NAMALWA (cell line): Measurements from ENCODE around the gene PCED1B.
A peak's percentile ranks its signal among the peaks of the same experiment; 100 is the strongest.
"Not testable (repeated sequence)": the region's sequence is repeated elsewhere in the genome, so short reads cannot be mapped to it uniquely, and the experiment has no call there.

Experiments used
- DNase-seq: peaks from one replicate; pipeline ENCODE4 v3.0.0-alpha.2; 2015; ENCODE audit warnings: low spot score

Gene PCED1B, protein sequence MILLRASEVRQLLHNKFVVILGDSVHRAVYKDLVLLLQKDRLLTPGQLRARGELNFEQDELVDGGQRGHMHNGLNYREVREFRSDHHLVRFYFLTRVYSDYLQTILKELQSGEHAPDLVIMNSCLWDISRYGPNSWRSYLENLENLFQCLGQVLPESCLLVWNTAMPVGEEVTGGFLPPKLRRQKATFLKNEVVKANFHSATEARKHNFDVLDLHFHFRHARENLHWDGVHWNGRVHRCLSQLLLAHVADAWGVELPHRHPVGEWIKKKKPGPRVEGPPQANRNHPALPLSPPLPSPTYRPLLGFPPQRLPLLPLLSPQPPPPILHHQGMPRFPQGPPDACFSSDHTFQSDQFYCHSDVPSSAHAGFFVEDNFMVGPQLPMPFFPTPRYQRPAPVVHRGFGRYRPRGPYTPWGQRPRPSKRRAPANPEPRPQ

DNA sequence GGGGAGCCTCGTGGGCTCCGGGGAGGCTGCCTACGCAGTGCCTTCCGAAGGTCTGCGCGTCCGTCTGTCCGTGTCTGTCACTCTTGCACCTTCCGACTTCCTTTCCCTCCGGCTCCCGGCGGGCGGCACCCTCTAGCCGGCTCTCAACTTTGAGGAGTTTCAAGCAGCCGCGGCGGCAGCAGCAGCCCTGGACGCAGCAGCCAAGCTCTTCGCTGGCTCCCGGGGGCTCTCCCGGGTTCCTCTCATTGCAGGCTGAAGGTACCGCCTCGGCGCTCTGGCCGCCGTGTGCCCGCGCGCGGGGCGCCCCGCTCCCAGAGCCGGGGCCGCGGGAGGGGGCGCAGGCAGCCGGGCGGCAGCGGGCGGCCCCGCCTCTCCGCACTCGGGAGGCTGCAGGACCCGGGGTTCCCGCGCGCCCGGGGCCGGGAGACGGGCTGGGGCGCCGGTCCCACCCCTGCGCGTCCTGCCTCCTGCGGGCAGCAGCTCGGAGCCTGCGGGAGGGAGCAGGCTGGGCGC, at the start of gene PCED1B, which contains the start of gene AMIGO2:
TSS of gene PCED1B (plus strand) at position 154 of the 513 bp plus-strand sequence. CDS start 155,443 bp downstream, outside the sequence.
TSS of gene AMIGO2 (minus strand) at position 492 of the 513 bp plus-strand sequence. CDS start 957 bp downstream, outside the sequence.
- DNase-seq = no peak

DNA sequence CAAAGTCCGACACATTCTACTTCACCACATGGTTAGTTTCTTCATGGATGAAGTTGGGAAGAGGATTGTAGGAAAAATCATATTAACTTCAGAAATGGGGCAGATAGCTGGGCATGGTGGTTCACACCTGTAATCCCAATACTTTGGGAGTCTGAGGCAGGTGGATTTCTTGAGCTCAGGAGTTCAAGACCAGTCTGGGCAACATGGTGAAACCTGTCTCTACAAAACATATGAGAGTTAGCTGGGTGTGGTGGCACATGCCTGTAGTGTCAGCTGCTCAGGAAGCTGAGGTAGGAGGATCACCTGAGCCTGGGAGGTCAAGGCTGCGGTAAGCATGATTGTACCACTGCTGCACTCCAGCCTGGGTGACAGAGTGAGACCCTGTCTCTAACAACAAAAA, 49.5 kb upstream of the PCED1B start:
- DNase-seq = no peak

DNA sequence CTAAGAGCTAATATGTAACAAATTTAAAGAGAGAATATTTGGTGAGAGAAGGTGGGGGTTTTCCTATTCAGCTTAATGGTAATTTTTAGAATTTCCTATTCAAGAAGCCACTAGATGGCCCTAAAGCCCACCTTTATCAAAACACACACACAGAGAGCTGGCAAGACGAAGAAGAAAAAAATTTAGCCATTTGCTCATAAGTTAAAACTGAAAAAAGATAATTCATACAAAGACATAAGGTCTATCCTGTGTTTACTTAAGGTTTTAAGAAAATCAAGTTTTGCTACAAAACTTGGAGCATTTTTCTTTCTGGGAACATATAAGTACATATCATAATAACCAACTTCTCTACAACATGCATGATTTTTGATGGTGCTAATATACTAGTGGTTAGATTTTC, 46.8 kb upstream of the PCED1B start:
- DNase-seq = peak; percentile 59

DNA sequence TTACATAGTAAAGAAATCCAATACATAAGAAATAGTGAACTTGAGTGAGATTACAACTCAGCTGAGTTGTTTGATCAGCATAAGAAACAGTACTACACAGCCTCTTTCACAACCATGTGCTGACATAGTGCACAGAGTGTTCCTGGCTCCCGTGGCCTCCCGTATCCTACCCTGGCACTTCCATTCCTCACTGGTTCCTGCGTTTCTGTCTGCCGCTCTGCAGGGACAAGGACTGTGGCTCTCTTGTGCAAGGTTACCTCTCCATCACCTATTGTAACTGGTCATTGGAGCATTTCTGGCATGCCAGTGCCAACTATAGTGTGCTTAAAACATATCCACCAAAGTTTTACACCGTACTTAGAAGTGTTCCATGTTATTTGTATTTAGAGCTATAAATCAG, 46.3 kb upstream of the PCED1B start:
- DNase-seq = no peak

DNA sequence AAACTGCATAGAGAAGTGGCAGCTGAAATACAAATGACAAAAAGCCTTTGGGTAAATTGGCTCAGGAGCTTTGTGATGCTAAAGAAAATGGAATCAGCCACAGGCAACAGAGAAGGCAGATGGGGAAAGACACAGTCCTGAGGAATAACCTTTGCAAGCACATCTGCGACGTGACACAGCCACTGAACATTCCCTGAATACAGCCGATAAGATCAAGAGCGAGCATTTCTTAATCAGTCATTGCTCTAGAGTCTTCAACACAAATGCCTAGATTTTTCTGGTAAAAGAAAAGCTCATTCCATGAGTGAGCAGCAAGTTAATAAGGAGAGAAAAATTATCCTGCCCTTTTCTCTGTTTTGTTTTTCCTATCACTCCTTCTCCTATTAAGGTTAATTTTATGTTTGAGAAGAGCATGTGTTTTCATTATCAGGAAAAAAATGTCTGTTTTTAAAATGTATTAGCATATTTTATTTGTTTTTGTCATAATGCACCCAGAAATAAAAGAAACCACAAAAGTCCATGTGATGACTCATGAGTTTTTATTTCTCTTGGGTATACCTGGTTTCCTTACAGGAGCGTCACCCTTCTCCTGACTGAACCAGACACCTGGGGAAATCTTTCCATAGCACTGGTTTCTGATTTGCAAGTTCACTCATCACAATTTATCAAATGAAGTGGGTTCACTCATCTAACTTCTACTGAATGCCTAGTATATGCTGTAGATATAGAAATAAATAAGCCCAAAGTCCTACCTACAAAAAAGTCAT, 45.4 kb upstream of the PCED1B start:
- DNase-seq = no peak

DNA sequence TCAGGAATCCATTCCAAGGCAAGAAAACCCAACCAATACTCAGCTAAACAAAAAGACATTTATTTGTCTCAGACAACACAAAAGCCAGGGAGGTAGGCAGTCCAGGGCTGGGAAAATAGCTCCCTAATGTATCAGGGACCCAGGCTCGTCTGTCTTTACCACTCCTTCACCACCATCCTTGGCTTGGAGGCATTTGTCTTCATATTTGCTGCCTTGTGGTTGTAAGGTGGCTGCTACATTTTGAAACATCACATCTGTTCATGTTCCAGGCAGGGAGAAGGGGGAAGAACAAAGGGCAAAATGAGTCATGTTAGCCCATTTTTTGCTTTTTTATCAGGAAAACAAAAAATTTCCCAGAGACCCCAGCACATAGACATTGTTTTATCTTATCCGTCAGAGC, 44.8 kb upstream of the PCED1B start:
- DNase-seq = no peak

DNA sequence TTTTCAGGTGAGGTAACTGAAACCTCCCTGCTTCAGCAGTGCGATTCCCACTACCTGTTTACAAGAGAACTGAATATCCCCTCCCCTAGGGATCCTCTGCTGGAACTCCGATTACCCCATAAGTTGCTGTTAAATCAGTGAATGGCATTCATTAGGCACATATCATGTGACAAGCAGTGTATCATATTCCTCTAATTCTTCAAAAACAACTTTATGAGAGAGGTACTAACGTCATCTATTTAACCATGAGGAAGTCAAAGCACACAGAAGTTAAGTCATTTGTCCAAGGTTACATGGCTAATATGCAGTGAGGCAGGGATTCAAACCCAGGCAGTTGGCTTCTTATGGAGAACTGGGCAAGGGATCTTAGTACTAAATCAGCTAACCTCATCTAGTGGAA, 43.9 kb upstream of the PCED1B start:
- no peak for DNase-seq

DNA sequence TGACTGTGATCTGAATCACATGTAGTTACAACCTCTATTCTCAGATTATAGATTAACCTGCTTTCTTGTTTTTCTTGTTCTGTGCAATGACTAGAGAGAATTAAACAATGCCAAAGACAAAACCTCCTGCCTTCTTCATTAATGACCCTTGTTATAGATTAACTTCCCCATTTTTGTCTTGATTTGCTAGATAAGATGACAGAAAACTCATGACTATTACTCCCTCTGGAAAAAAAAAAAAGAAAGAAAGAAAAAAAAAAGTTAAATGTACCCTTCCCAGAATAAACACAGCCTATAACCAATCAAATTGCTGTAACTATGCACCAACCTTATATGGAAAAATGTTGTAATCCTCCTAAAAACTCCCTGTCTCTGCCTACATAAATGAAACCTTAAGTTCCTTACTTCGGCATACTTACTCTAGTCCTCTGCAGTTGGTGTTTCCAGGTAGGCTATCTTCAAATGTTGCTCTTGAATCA, 41.1 kb upstream of the PCED1B start:
- DNase-seq = no peak

DNA sequence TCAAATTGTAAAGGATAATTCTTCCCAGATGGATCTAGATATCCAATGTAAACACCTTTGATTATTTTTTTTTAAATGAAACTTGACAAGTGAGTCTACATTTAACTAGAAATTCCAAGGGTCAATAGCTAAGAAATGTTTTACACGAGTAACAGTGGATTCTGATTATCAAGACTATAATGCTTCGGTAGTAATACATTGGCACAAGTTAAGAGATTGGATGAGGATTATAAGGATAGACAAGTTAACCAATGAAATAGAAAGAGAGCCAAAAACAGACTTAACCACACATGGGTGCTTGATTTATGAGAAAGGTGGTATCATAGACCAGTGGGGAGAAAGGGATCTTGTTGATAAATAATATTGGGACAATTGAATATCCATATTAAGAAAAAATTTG, 40.3 kb upstream of the PCED1B start:
- DNase-seq = no peak

DNA sequence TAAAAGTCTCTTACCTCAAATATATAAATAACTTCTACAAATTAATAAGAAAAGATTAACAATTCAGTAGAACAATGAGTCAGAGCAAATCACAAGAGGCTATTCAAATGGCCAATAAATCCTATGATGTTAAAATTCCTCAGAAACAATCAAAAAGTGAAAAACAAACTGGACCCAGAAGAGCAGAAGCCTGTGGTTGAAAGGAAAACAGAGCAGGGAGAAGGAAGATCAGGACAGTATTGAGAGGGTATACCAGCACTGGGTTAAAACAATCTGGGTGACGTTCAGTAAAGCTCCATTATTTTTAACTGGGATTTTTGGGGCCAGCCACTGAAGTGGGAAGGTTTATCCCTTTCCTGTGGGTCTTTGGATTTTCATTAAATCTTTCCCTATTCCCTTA, 39.7 kb upstream of the PCED1B start:
- DNase-seq = no peak

DNA sequence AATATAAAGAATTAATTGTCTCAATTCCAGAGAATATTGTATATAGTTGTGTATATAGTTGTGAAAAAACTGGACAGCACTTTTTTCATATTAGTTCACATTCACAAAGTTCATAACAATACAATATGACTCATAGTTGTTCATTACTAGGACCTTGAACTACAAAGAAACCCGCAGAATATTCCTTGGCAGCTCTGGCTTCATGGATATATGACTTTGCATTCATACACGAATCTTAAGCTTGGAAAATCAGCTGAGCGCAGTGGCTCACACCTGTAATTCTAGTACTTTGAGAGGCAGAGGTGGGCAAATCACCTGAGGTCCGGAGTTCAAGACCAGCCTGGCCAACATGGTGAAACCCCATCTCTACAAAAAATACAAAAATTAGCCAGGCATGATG, 38.1 kb upstream of the PCED1B start:
- no peak for DNase-seq

DNA sequence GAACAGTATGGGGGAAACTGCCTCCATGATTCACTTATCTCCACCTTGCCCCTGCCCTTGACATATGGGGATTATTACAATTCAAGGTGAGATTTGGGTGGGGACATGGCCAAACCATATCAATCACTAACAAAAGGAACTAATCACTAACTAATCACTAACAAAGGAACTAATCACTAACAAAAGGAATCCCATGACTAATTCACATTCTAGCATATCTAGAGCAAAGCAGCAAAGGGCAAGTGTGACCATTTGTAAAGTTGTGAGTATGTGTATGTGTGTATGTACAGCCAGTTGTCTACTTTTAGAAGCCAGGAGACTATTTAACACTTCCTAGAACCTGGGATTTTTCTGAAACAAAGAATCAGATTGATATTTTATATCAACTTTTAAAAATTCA, 30.9 kb upstream of the PCED1B start:
- DNase-seq = no peak

DNA sequence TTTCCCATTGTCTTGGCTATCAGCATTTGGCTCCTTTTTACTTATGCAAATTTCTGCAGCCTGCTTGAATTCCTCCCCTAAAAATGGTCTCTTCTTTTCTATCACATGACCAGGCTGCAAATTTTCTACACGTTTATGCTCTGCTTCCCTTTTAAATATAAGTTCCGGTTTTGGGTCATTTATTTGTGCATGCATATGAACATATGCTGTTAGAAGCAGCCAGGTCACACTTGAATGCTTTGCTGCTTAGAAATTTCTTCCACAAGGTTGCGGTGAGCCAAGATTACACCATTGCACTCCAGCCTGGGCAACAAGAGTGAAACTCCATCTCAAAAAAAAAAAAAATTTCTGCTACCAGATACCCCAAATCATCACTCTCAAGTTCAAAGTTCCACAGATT, 28.1 kb upstream of the PCED1B start:
- peak; percentile 35 for DNase-seq

DNA sequence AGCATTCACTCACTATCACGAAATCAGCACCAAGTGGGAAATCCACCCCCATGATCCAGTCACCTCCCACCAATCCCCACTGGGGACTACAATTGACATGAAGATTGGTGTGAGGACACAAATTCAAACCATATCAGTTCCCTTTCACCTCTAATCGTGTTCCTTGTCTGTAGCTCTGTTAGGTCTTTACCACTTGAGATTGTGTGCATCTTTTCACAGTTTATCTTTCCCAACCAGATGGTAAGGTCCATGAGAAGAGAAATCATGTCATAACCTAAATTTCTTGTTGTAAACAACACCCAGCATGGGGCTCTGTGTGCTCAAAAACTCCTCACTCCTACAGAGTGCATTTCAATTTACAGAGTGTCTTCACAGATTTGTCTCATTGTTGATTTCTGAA, 27.1 kb upstream of the PCED1B start:
- no peak for DNase-seq

DNA sequence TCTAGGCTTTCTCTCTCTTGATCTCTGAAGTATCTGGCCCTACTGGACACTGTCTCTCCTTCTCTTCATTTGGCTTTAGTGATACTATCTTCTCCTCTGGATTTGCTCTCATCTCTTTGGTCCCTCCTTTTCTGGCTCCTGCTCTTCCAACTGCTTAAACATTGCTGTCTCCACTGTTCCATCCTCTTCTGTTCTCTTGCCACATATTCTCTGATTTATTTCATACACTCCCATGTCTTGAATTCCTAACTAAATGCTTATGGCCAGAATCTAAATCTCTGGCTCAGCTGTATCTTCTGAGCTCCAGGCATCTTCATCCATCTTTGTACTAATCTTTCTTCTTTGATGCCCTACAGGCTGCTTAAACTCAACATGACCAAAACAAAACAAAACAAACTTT, 25.5 kb upstream of the PCED1B start:
- no peak for DNase-seq

DNA sequence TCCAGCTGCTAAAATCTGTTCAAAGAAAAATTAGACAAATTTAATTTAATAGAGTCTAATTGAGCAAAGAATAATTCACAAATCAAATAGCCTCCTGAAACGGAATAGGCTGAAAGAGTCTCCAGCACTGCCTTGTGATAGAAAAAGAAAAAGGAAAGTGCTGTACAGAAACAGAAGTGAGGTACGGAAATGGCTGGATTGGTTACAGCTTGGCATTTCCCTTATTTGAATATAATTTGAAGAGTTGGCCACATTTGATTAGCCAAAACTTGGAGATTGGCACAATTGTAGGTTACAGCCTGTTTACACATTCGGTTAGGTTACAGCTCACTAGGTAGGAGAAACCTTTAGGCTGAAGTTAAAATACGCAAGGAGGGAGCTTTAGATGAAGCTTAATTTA, 24.8 kb upstream of the PCED1B start:
- DNase-seq = no peak

DNA sequence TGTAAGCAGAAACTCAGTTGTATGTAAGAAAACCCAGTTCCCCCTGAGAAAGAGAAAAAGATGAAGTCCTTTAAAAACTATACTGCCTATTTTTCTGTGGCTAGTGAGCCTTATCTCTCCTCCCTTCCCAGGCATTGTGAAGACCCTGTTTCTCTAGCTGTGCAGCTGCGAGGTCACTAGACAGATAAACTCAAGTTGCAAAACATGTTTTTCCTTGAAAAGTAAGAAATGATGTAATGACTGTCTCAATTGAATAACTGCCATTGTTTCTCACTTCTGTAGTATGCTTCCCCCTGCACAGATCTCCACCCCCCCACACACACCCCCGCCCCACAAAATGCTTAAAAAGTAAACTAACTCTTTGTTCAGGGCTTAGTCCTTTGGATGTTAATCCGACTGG, 23.6 kb upstream of the PCED1B start:
- not testable (repeated sequence) for DNase-seq

DNA sequence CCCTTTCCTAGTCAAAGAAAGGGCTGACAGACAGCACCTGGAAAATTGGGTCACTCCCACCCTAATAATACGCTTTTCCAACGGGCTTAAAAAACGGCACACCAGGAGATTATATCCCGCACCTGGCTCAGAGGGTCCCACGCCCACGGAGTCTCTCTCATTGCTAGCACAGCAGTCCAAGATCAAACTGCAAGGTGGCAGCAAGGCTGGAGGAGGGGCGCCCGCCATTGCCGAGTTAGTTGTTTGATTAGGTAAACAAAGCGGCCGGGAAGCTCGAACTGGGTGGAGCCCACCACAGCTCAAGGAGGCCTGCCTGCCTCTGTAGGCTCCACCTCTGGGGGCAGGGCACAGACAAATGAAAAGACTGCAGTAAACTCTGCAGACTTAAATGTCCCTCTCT, 22.5 kb upstream of the PCED1B start:
- DNase-seq = not testable (repeated sequence)

DNA sequence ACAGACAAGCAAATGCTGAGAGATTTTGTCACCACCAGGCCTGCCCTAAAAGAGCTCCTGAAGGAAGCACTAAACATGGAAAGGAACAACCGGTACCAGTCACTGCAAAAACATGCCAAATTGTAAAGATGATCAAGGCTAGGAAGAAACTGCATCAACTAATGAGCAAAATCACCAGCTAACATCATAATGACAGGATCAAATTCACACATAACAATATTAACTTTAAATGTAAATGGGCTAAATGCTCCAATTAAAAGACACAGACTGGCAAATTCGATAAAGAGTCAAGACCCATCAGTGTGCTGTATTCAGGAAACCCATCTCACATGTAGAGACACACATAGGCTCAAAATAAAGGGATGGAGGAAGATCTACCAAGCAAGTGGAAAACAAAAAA, 20.8 kb upstream of the PCED1B start:
- DNase-seq = not testable (repeated sequence)

DNA sequence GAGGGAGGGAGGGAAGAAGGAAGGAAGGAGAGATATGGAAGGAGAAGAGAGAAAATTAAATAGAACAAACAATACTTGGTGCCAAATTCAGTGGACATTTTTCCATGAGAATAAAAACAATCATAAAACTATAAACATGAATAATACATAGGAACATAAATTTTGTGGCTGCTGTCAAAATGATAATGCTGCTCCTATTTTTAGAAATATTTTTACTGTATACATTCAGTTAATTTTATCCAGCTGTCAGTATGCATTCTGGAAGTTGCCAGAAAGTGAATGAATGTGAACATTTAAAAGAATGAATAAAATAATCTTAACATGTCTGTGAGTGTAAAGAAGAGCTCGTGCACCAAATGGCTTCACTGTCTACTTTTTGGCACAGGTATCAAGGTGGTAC, 13.9 kb upstream of the PCED1B start:
- DNase-seq = no peak

DNA sequence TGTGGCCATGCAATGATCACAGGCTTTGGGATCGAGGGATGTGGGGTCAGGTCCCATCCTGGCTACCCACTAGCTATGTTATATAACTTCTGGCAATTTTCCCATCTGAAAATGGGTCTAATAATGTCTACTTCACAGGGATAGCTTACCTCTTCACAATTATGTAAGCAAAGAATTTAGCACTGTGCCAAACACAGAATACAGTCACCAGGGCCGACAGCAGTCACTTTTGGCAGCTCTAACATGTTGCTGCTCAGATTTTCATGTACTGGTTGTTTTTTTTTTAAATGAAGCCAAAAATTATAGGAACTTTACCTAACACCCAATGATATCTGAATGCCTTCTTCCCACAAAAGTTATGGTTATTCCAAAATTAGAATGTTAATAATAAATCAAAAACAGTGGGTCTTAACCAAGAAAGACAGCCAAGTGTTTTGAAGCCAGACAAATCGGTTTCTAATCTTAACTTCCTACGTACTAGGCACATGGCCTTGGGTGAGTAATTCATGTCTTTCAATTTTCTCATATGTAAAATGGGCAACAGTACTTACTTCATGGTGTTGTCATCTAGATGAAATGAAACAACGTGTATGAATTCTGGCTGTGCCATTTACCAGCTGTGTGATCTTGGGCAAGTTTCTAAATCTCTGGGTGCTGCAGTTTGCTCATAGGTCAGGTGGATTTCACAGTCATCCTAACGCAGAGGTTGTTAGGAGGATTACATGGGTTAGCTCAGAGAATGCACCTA, 13.0 kb upstream of the PCED1B start:
- DNase-seq = no peak

DNA sequence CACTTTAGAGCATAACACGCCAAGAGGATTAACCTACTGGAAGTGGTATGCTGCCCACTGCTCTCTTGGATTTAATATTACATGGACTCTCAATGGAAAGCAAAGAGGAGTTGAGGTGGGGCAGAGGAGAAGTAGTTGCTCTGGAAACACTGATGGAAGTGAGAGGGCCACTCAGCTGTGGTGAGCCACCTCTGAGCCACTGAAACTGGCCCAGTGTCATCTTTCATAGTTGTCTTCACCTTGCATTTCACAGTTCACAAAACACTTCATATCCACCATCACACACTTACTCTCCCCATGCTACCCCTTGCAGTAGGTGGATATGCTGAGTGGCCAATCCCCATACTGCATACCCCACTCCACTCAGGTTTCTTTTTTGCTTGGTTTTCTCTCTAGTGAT, 12.2 kb upstream of the PCED1B start:
- DNase-seq = no peak
